A549 (cell line): ENCODE data around the gene CECR2.

ENCODE experiments used
- BHLHE40 ChIP-seq: IDR thresholded peaks from 2 replicates; pipeline ENCODE4 v1.6.1; 2012; ENCODE audit warnings: low read depth, low read length, inconsistent platforms
- CEBPB ChIP-seq, 2 experiments: fragments of >200 bp in 1 of 2; sonication (Bioruptor Twin) in 1 of 2; formaldehyde crosslinking in 1 of 2; IDR thresholded peaks; 2 replicates each; pipeline ENCODE4 v1.6.1; 2012 to 2016
- CHD2 ChIP-seq: fragments of 150-350 bp; IDR thresholded peaks from 2 replicates; pipeline ENCODE4 v1.6.1; 2014; ENCODE audit warnings: low read length; ENCODE audit not compliant: partially characterized antibody
- HDAC2 ChIP-seq: fragments of 200-600 bp; sonication (generic); IDR thresholded peaks from 2 replicates; pipeline ENCODE4 v1.6.1; 2016
- MAX ChIP-seq: IDR thresholded peaks from 2 replicates; pipeline ENCODE4 v1.6.1; 2012
- RAD21 ChIP-seq, 2 experiments: fragments of >200 bp in 1 of 2; sonication (Bioruptor Twin) in 1 of 2; formaldehyde crosslinking in 1 of 2; IDR thresholded peaks in 1 of 2; conservative IDR thresholded peaks in 1 of 2; 2 replicates in 1 of 2; 3 replicates in 1 of 2; pipeline ENCODE4 v1.6.1; 2012 to 2018; ENCODE audit warnings: inconsistent platforms in 1 of 2
- RFX5 ChIP-seq: fragments of 450-650 bp; IDR thresholded peaks from 2 replicates; pipeline ENCODE4 v1.7.1; 2014; ENCODE audit warnings: antibody characterized with exemption, mild to moderate bottlenecking, moderate library complexity
- TF ChIP-seq, protein P1 (sequence below): fragments of >200 bp; sonication (Bioruptor Twin); formaldehyde crosslinking; IDR thresholded peaks from 3 replicates; pipeline ENCODE4 v1.5.1; 2016
- TF ChIP-seq, protein P2 (sequence below): fragments of 200-600 bp; sonication (generic); IDR thresholded peaks from 2 replicates; pipeline ENCODE4 v1.6.1; 2016; ENCODE audit warnings: antibody characterized with exemption, mild to moderate bottlenecking, moderate library complexity

DNA sequence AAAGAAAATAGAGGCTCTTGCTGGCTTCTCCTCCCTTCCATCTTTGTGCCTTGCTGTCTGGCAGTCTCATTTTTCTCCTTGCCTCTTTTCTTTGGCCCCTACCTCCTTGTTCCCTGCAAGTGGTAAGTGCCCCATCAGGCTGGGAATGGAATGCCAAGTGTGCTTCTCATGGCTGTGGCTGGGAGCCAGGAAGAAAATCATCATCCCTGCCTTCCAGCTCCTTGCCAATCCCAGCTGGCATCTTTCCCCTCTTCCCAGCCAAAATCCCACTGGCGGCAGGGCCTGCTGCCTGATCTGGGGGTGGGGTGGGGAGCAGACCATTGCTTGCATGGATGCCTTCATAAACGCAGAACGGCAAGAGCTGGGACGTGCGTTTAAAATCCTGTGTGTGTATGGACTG lies 167.0 kb downstream of the CECR2 start:
- TF ChIP-seq CEBPB (IDR thresholded peaks at IDR 0.05) (no peak), RFX5 (no peak), BHLHE40 (no peak), MAX (no peak), CHD2 (no peak), HDAC2 (no peak), RAD21 (conservative IDR thresholded peaks at IDR 0.05 in 1 of 2, IDR thresholded peaks at IDR 0.05 in 1 of 2) (no peak)
- TF ChIP-seq, protein P1, sequence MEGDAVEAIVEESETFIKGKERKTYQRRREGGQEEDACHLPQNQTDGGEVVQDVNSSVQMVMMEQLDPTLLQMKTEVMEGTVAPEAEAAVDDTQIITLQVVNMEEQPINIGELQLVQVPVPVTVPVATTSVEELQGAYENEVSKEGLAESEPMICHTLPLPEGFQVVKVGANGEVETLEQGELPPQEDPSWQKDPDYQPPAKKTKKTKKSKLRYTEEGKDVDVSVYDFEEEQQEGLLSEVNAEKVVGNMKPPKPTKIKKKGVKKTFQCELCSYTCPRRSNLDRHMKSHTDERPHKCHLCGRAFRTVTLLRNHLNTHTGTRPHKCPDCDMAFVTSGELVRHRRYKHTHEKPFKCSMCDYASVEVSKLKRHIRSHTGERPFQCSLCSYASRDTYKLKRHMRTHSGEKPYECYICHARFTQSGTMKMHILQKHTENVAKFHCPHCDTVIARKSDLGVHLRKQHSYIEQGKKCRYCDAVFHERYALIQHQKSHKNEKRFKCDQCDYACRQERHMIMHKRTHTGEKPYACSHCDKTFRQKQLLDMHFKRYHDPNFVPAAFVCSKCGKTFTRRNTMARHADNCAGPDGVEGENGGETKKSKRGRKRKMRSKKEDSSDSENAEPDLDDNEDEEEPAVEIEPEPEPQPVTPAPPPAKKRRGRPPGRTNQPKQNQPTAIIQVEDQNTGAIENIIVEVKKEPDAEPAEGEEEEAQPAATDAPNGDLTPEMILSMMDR: no peak
- TF ChIP-seq, protein P2, sequence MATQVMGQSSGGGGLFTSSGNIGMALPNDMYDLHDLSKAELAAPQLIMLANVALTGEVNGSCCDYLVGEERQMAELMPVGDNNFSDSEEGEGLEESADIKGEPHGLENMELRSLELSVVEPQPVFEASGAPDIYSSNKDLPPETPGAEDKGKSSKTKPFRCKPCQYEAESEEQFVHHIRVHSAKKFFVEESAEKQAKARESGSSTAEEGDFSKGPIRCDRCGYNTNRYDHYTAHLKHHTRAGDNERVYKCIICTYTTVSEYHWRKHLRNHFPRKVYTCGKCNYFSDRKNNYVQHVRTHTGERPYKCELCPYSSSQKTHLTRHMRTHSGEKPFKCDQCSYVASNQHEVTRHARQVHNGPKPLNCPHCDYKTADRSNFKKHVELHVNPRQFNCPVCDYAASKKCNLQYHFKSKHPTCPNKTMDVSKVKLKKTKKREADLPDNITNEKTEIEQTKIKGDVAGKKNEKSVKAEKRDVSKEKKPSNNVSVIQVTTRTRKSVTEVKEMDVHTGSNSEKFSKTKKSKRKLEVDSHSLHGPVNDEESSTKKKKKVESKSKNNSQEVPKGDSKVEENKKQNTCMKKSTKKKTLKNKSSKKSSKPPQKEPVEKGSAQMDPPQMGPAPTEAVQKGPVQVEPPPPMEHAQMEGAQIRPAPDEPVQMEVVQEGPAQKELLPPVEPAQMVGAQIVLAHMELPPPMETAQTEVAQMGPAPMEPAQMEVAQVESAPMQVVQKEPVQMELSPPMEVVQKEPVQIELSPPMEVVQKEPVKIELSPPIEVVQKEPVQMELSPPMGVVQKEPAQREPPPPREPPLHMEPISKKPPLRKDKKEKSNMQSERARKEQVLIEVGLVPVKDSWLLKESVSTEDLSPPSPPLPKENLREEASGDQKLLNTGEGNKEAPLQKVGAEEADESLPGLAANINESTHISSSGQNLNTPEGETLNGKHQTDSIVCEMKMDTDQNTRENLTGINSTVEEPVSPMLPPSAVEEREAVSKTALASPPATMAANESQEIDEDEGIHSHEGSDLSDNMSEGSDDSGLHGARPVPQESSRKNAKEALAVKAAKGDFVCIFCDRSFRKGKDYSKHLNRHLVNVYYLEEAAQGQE: no peak
